Stimulated activated CD8-positive, alpha-beta memory T cell treated with anti-CD3 and anti-CD28 coated beads, Interleukin-2, amount 100 ng/mL, for 1 hour (primary cell): ENCODE measurements around the gene GPR150.

ENCODE experiments used
- DNase-seq, 2 donors: peaks; one replicate each; pipeline ENCODE4 v3.0.0-alpha.2; 2020; ENCODE audit warnings: low read depth in 2 of 2

Gene GPR150

DNA sequence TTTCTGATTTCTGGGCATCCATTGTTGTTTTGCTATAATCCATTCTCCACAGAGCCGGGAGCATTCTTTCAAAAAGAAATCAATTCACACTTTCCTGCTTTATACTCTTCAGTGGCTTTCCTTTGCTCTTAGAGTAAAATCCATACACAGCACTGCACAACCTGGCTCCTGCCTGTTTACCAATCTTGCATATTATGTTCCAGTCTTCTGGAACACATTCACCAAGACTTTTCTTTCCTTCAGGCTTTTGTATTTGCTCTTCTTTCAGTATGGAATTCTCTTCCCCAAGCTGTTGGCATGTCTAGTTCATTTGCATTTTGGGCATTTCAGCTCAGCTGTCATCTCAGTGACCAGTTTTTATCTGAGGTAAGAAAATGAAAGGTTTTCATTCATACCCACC, 33.0 kb downstream of the GPR150 start:
- no peak for DNase-seq

DNA sequence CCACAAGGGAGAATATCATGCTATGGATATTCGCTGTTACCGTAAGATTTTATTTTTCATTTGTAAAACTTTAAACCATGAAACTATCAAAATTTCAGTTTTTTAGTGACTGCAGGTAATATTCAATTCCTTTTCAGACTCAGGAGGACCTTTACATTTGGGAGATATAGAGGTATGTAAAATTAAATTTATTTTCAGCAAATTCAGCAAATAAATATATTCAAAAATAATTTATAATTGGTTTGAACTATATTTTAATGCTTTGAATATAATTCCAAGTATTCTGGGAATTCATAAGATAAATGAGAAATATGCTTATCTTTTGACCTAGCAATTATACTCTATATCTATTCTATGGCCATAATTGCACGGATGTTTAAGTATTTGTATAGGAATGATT, 34.3 kb downstream of the GPR150 start:
- no peak for DNase-seq

DNA sequence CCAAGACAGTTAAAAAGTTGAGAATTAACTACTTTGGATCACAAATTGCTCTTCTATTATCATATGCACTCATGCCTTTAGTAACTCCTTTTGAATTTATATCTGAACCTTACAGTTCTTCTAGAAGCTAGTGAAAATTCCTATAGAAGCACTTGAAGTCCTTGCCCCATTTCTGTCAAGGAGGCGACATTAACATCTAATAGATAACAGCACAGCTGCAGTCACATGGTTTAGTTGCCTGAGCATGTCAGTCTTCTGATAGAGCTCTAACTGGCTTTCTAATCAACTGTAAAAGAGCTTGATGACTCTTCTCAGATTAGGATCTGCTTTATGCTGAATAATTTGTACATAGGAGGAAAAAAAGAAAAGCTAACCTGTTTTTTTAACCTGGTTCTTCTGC, 35.7 kb downstream of the GPR150 start:
- DNase-seq = no peak

DNA sequence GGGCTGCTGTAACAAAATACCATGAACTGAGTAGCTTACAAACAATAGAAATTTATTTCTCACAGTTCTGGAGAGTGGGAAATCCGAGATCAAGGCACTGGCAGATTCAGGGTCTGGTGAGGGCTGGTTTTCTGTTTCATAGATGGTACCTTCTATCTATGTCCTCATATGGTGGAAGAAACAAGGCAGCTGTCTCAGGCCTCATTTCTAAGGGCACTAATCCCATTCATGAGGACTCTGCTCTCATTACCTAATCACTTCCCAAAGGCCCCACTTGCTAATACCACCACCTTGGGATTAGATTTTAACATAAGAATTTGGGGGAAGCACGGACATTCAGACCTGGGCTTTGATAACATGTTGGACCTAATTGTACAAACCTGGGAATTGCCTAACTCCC, 40.2 kb downstream of the GPR150 start:
- DNase-seq = no peak

DNA sequence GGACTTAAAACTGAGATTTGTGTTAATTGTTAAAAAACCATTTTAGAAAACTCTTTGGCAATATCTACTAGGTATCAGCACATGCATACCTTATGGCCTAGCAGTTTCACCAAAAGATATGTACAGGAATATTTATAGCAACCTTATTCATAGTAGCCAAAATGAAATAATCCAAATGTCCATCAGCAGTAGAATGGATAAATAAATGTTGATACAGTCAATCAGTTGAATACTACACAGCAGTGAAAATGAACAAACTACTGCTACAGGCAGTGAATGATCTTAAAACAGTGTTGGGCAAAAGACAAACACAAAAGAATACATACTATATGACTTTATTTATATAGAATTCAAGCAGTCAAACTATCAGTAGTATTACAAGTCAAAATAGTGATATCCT, 43.1 kb downstream of the GPR150 start:
- no peak for DNase-seq

DNA sequence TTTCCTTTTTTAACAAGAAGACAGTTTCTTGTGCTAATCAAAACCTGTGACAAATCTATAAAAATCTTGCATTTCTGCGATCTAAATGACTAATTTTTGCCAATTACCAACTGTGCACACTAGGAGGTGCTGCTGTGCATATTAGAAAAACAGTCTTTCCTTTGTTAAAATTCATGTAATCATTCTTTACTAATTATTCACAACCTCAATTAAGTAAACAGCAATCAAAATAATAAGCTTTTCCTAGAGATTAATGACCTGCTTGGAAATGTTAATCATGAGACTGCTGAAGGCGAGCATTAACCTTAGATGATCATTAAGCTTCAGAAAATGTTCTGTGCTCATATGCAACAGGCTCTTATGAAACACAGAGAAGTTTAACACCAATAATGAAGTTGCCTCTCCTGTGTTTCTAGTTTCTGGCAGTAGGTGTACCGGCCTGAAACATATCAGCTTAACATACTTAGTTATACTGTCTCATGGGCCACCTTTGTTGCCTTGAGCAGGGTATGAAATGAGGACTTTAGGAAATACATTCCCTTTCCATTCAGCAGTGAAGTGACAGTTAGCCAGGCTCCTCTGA, 44.4 kb downstream of the GPR150 start:
- DNase-seq = no peak

DNA sequence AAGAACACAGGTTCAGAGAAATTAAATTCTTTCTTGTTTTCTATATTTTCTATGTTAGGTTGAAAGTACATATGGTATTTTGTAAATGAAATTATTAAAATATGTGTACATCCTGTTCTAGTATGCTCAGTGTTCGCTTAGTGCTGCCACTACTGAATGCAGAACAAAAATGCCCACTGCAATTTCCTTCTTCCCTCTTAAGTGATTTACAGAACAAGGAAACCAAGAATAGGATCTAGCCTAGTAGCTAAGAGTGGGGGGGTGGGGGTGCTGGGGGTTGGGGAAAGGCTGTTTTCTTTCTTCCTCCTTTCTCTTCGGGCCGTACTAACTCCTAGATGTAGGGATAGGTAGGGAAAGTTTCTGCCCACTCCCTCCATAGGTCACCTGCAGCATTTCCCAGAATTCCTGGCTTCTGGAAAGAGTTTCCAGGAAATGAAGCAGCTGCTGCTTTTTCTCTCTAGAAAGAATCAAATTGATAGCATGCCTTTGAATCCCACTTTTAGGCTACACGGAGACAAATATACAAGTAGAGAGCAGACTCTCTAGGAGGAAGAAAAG, 47.3 kb downstream of the GPR150 start:
- DNase-seq = no peak

DNA sequence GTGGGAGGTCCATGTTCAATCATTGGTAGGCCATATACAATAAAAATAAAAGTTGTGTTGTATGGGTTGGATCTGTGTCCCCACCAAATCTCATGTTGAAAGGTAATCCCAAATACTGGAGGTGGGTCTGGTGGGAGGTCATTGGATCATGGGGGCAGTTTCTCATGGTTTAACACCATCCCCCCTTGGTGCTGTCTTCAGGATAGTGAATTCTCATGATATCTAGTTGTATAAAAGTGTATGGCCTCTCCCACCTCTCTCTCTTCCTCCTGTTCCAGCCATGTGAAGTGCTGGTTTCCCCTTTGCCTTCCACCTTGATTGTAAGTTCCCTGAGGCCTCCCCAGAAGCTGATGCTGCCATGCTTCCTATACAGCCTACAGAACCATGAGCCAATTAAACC, 47.8 kb downstream of the GPR150 start:
- DNase-seq = no peak

DNA sequence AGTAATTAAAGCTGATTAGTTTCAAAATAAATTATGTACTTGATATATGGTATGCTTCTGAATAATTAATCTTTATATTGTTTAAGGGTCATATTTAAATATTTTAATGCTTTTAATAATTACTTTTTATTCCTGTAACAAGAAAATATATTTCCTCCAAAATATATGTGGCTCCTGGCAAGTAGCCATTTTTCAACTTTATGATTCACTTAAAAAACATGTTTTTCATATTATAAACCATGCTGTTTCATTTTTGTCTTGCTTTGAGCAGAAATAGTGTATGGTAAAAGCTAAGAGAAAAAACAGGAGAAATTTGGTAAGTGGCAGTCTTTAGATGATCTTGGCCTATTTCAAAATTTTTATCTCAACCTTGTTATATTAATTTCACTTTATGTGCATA, 48.3 kb downstream of the GPR150 start:
- DNase-seq = no peak

DNA sequence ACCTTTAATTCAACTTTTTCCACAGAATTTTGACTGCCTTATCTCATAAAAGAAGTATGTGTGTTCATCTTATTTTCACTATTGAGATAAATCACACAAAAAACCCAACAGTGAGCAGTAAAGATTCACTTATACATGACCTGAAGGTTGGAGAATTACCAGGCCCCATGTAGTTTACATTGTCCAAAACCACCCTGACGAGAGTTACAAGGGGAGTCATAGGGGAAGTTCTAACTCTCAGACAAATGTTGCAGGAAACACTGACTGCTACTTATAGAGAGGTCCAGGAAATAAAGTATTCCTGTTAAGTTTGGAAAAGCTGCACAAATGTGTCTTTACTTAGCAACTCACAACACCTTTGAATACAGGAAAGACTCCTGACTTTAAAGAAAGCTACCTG, 48.8 kb downstream of the GPR150 start:
- DNase-seq = no peak

DNA sequence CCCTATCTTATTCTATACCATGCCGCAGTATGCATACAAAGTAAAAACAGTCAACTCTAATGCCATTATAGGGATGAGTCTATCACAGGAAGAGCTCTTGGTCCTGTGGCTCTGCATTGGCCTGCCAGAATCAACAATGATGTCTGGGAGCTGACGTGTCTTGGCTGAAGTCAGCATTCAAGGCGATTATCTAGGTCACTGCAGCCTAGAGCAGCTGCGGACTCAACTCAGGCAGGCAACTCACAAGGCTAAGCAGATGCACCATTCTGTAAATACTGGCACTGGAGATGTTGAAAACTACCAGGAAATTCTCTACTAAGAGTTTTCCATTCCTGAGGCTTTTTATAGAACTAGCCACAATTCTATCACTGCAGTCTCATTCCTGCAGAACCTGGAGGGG, 49.7 kb downstream of the GPR150 start:
- no peak for DNase-seq

DNA sequence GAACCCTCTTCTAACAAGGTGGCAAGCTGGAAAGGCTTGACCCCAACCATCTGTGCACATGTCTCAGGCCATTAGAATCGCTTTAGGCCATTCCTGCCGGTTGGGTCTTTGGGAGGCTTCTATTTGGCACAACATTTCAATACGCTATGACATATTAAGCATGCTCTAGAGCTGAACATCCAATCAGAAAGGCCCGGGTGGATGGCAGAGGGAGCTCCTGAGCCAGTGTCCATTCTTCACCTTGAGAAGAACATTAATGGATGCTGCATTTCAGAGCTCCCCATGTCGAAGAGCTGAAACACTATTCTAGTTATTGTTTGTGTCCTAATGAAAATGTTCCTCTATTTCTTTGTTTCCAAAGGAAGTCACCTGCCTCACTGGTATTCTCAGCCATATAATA, 50.1 kb downstream of the GPR150 start:
- DNase-seq = no peak

DNA sequence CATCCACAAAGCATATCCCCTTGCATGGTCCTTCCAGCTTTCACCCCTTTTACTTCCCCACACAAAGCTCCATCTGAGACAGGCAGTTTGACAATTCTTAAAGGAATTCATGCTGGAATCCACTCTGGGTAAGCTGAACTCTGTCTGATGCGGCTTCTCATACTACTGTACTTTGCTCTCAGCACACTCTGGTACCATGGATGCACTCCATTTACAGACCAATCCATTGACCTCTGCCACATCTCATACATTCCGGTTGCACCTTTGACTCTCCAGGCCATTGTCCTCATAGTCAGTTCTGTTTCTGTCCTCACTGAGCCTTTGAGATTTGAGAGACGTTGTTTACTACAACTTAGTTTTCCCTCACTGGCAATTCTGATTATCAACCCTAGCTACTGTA, 50.7 kb downstream of the GPR150 start:
- no peak for DNase-seq
